Measurements from ENCODE around the gene CYTH2.

- TF ChIP-seq CTCF (IDR thresholded peaks at IDR 0.05; ENCODE audit: insufficient read depth, low read depth, low read length) (no peak), EZH2 (IDR thresholded peaks at IDR 0.05; ENCODE audit: insufficient read depth, low read length) (no peak)
Observed at GRCh38 chr19:48508729-48509411, 39.7 kb downstream of the CYTH2 start.

All from astrocyte (in vitro differentiated cells and primary cell).